HG03571 (cell line): ENCODE data around the gene ALDH1A3.

Experiments used
- ATAC-seq: cut with Tn5 transposase; IDR thresholded peaks from one replicate; pipeline ENCODE4 v1.9.1; 2021; ENCODE audit not compliant: unreplicated experiment

ALDH1A3 gene

DNA sequence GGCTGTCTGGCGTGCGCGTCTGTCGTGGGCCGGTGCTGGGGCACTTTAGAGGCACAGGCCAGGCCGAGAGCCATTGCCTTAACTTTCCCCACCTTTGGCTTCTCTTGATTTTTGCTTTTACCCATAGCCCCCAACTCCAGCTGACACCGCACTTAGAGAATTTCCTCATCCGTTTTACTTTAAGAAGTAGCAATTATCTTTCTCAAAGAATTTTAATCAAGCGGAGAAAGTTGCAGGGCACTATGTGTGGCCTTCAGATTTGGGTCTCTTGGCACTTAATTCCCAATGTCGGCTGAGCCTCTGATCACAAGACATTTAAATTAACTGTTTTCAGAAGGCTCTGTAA is 1.2 kb downstream of the ALDH1A3 start:
- no peak for ATAC-seq

DNA sequence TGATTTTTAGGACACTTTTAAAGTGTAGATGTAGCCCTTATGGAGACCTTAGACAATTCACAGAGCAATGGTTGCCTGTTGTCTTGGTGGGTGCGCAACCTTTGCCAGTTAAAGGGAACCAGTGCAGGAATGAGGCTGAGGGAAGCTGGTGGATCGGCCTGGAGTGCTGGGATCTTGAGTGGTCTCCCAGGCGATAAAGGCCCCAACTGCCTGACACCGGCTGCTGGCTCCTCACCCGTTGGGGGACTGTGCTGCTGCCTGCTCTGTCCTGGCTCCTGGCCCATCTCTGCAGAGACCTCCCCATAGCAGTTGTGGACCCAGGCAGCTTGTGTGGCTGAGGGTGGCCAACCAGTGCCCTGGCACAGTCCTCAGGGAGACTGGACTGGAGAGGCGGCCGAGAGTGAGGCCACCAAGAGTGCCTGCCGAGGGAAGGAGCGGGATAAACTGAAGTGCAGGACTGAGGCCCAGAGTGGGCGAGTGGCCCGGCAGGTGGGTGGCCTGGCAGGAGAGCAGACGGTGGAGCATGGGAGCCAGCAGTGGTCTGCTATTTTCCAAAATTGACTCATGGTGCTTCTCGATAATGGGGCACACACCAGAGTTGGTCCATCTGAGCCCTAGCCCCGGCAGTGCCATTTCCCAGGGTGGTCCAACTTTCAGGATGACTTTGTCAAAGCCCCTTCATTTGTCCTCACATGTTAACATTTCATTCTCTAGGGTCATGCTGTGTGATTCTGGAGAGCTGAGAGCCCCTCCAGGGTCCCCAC is 2.1 kb downstream of the ALDH1A3 start:
- no peak for ATAC-seq

DNA sequence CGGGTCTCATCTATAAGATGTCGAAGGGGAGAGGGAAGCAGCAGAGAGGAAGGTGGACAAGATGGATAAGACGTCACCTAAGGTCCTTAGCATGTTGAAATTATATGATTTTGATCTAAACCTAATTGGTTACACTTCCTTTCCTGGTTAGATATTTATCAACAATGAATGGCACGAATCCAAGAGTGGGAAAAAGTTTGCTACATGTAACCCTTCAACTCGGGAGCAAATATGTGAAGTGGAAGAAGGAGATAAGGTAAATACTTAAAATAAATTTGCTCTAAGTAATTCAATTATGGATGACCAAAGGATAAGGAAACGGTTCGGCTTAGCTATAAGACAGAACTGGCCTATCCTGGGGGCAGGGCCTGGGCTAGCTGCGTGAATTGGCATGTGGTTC is 5.5 kb downstream of the ALDH1A3 start:
- no peak for ATAC-seq

DNA sequence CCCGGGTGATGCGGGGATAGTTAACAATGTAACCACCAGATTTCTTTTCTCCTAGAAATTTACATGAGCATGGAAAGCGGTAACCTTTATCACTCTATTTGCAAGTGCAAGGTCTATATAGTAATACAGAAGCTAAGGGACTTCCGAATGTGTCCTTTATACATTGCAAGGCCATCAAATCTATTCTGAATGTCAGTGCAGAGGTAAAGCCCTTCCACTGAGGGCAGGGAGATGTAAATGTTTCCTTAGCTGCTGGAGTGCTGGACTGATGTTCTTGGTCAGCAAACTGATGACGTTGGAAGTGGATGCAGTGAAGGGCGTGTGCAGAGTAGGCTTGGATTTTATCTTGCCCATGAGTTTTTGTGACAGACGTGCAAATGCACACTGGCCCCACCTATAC is 6.2 kb downstream of the ALDH1A3 start:
- no peak for ATAC-seq

DNA sequence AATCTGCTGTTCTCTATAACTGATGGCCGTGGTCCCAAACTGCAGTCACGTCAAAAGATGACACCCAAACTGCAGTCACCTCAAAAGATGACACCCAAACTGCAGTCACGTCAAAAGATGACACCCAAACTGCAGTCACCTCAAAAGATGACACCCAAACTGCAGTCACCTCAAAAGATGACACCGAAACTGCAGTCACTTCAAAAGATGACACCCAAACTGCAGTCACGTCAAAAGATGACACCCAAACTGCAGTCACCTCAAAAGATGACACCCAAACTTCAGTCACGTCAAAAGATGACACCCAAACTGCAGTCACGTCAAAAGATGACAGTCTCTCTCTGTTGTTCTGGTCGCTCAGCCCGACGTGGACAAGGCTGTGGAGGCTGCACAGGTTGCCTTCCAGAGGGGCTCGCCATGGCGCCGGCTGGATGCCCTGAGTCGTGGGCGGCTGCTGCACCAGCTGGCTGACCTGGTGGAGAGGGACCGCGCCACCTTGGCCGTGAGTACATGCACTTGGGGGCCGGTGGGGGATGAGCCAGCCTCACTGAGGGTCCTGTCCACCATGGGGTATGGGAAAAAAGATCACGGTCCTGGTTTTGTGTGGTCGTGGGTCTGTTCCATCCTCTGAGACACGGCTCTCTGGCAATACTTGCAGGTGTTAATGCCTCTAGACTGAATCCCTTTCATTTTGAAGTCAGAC is 7.7 kb downstream of the ALDH1A3 start:
- no peak for ATAC-seq

DNA sequence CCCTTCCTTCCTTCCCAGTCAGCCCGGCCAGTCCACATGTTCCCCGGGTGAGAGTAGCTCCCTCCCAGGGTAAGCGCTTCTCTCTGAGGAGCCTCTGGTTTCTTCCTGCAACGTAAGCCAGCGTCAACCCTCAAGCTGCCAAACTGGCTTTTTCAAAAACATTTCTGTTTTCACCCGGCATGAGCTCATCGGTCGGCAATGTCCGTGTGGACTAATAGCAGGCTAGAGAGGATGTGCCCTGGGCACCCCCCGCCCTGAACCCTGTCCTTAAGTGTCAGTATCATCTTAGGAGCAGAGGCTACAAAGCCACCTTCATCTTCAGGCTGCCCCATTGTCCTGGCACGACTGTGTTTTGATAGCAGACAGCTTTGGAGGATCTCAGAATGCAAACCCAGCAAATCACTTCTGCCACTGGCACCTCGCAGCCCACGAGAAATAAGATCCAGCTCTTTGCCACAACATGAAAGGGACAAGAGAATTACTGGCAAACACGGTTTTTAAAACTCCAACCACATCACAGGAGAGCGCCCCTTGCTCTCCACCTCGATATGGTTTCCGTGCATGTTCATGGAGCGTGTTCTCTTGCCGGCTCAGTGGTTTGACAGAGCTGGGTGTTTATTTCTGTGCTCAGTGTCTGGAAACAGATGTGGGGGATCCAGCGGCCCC is 9.9 kb downstream of the ALDH1A3 start:
- no peak for ATAC-seq

DNA sequence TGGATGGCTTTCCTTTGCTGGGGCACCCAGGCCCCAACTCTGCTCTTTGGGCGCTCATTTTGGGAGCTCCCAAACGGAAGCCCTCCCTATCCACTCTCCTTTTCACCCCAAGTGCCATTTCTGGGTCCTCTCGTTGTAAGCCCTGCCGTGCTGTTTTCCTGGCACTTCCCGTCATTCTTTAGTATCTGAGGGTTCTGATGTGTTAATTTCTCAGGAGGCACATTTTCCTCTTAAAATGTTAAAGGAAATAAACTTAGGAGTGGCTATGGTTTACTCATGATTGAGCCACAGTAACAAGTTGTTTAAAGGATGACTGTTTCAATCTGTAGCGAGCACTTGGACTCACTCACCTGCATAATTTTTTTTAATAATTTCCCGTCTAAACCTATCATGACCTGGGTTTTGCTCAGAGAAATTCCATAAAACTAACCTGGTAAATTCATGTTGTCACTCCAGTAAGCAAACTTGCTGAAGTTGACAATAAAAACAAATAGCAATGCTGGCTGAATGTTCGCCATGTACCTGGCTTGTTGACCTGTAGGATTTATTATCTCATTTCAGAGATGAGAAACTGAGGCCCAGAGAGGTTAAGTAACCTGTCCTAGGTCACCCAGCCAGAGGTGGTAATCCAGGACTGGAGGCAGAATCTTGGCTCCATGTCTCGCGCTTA is 10.6 kb downstream of the ALDH1A3 start:
- no peak for ATAC-seq

DNA sequence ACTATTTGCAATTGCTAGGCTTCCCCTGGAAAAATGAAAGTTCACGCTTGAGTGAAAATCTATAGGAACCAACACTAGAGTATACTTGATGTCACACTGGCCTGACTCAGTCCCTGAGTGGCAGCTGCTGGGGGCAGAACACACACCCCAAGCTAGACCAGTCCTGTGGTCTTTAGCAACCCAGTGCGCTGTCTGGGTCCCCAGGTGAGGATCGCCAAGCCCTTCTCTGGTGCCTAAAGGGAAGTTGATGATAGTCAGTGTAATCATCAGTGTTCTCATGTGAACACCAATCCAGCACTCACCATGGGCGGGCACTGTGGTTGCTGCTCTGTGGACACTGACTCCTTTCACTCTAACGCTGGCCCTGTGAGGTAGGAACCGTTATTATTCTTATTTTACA is 11.2 kb downstream of the ALDH1A3 start:
- ATAC-seq, result no peak

DNA sequence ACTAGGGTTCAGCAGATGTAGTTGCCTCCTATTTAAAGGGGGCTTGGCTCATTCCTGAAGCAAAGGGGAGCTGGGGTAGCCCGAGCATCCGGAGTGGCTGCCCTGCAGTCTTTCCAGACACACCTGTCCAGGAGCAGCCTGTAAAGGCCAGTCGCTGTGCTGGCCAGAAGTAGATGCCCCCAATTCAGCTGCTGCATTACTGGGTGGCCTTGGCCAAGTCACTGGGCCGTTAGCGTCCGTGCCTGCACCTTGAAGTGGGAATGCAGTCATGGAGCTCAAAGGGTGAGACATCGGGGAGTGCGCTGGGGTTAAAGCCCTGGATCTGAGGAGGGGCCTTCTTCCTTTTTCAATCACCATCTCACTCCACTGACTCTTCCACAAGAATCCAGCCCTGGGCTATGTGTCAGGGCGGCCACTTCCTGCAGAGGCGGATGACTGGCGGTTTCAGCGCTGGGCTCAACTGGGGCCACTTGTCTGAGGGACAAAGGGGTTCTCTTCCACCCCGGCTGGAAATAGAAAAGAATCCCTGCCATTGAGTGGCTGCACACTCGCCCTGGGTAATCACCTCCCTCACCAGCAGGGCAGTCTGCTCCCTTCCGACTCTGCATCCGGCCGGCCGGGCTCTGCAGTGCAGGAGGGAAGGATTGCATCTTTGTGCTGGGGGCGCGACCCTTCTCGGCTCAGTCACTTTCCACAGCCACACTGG is 11.8 kb downstream of the ALDH1A3 start:
- no peak for ATAC-seq

DNA sequence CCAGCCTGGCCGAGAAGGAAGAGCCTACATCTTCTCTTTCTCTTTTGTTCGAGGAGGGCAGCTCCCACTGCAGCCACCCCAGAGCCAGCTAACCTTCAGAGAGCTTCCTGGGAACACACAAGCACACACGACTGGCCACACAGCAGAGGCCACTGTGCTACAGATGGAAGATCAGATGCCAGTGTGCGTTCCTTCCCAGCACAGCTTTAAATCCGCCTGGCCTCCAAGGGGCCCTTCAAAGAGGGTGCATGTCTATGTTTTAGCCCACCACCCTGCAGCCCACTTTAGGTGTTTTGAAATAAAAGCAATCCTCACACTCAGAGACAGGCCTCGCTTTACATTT is 12.4 kb downstream of the ALDH1A3 start:
- ATAC-seq, result no peak

DNA sequence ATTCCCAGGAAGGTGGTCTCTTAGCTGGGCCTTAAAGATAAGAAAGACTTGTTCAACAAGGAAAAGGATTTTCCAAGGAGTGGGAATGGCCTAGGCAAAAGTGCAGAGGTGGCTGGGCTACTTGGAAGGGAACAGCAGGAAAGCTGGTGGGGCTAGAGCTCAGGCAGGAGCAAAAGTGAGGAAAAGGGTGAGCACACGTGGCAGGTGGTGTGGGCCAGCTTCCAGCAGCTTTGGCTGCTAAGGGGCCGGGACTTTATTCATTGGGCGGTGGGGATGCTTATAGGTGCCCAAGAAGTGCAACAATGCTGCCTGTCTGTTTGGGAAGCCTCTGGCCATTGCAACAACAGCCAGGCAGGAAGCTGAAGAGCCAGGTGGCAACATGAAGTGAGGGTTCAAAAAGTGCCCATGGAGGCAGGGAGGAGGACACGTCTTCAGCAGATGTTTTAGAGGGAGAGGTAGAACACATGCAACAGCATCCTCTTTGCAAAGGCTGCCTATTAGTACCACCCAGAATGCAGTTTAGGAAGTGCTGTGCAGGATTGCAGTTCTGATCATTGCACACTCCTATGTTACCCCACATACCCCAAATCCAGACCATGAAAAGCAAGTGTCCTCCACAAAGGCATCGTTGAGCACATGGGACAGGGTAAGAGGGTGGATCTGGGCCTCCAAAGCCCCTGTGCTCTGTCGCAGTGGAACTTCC is 13.8 kb downstream of the ALDH1A3 start:
- ATAC-seq, result no peak

DNA sequence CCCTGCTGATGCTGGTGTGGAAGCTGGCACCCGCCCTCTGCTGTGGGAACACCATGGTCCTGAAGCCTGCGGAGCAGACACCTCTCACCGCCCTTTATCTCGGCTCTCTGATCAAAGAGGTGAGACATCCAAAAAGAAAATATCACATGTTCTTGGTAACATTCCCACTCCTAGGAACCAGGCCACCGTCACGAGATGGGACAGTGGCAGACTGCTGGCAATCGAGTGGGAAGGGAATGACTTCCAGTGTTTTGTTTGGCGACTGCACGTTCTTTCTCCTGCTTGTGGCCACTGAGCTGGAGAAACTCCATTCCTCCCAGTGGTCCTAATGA is 14.3 kb downstream of the ALDH1A3 start:
- ATAC-seq, result no peak

DNA sequence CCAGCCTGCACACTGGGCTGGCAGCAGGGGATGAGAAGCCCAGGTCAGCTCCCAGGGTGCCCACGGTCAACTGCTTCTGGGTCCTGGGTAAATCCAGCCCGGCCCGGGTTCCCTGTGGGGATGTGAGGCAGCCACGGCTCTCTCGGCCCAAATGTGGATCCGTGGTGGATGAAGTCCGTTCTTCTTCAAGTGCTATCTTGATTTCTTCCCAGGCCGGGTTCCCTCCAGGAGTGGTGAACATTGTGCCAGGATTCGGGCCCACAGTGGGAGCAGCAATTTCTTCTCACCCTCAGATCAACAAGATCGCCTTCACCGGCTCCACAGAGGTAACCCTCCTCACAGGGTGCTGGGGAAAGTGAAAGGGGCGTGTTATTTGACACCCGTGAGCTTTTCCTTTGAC is 16.1 kb downstream of the ALDH1A3 start:
- no peak for ATAC-seq

DNA sequence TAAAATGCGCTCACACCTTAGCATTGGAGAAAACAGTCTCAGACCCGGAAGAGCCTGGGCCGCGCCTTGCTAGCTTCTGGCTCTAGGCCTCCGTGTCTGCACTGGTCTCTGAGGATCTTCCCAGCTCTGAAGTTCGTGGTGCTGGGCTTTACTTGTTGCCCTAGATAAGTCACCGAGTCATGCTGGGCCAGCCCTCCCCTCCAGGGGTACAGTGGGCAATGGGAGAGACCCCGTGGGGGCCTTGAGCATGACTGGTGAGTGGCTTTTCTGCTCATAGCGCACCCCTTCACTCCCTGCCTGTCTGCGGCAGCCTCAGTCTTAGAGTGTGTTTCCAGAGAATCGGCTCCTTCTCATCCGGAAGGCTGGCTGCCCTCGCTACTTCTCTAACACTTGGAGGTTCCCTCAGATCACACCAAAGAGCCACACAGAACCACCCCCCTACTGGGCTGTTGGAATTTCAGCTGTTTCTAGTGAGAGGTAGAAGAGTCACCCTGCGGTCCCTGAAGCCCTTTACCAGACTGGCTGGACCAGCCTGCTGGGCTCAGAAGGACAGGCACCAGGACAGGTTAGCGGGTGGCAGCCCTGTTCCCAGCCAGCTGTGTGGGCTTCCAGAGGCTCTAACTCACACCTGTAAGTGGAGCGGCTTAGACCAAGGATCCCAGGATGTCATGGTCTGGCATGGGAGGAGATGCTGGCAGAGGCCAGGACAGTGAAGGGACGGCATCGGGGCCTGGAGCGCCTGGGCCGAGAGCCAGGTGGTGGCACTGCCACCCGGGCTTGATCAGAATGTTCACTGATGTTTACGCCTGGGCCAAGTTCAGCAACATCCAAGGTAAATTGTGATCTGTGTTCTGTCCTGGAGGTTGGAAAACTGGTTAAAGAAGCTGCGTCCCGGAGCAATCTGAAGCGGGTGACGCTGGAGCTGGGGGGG is 17.9 kb downstream of the ALDH1A3 start:
- ATAC-seq, result no peak

DNA sequence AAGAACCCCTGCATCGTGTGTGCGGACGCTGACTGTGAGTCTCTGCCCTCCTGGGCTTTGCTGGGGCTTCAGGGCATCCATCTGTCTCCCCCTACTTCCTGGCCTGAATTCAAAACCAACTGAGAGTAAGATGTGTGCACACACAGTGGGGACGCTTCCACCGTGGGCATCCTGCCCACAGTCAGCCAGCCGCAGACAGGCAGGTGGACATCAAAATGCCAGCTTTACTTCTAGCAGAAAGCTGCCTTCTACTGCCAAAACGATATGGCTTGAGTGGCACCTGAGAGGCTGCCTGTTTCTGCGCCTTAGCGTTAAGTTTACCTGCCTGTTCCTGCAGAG is 18.5 kb downstream of the ALDH1A3 start:
- no peak for ATAC-seq

DNA sequence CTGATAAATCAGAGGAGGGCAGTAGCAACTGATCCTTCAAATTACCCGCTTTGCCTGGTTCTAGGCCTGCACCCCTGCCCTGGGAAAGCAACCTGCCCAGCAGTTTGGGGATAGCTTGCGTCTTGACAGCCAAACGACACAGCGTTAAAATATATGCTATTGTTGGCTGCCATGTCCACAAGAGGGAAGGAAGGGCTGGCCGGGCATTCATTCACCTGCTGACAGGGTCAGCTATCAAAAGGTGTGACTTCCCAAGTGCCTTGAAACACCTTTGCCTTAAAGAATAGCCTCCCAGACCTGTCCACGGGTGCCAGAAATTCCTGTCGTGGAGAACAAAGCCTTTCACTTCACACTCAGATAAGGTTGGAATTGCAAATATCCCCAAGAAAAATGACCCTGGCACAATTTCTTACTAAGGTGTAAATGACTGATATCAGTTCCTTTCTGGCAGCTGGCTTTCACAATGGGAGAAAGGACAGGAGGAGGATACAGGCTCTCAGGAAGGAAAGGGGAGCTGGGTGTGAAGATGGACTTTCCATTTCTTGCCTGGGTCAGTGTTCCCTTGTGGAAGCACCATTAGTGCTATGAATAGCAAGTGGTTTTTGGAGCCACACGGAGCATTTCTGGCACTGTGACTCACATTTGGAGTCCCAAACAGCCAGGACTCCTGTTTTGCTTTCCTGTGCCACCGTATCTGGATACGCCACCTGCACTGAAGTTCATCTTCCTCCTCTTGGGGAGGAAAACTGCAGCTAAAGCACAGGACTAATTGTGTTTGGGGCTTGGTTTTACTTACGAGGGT is 19.2 kb downstream of the ALDH1A3 start:
- no peak for ATAC-seq

DNA sequence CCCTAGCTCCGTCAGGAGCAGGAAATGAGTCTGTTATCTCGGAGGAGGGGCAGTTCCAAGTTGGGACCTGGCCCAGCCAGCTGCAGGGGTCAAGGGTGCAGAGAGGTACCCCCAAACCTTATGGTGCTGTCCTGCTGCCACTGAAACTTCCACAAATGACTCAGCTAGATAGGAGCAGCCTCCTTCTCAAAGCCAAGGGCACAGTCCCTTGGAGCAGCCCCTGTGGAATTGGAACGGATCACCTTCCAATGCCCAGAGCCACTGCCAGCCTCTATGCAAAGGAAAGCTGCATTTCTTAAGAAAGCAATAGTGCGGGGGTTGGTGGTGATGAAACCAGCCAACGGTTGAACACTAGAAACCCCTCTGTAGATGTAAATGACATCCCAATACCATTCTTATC is 20.0 kb downstream of the ALDH1A3 start:
- ATAC-seq, result no peak

DNA sequence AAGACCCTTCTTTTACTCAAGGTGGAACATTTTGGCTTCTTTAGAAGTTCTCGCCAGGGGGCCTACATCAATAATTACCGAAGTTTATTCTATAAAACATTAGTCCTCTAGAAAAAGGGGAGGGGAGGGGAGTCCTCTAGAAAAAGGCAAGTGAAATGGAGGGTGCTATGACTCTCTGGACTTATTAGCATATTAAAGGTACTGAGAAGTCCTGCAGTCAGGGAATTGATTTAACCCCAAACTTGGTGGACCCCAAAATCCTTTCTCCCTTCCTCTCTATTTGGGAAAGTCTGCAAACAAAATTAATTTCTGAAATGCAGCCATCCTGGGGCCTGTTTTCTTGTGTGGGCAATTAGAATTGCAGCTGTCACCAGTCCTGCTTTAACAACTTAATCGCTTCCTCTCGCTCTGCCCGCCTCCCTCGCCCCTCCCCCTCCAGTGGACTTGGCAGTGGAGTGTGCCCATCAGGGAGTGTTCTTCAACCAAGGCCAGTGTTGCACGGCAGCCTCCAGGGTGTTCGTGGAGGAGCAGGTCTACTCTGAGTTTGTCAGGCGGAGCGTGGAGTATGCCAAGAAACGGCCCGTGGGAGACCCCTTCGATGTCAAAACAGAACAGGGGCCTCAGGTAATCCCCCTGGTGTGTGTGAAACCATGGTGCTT is 20.6 kb downstream of the ALDH1A3 start:
- no peak for ATAC-seq

DNA sequence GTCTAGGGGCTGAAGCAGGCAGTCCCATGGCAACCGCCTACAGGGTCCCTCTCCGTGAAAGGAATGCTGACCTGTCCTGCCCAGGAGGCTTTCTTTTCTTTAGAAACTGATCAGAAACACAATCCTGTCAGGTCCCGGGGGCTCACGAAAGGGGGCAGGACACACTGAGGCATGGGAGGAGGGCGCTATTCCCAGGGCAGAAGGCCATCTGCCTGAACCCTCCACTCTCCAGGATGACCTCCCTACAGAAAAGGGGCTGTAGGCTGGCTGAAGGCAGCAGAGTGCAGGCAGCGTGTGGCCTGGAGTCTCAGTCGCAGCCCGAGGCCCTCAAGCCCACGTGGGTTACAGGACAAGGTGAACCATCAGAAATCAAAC is 21.2 kb downstream of the ALDH1A3 start:
- no peak for ATAC-seq
